HepG2 (cell line): ENCODE measurements around the gene NKD1. TPM values are rescaled to one million over a fixed set of nuclear protein-coding genes. Genes with fewer than 3 reads are reported as not detected.
A peak's percentile ranks its signal among the peaks of the same experiment; 100 is the strongest.

Source experiments
- IRX3 ChIP-seq: sonication (generic); formaldehyde crosslinking; IDR thresholded peaks from 2 replicates; pipeline ENCODE4 v1.8.1; 2023; ENCODE audit warnings: mild to moderate bottlenecking, low read depth, missing genetic modification reagents, borderline replicate concordance
- PAF1 ChIP-seq: IDR thresholded peaks from 2 replicates; pipeline ENCODE4 v1.6.1; 2016; ENCODE audit warnings: missing genetic modification reagents, missing compliant biosample characterization
- PHF5A ChIP-seq: IDR thresholded peaks from one replicate; pipeline ENCODE4 v1.6.1; 2018; ENCODE audit warnings: low read depth, missing genetic modification reagents; ENCODE audit not compliant: unreplicated experiment
- TOE1 ChIP-seq: sonication (generic); formaldehyde crosslinking; IDR thresholded peaks from 2 replicates; pipeline ENCODE4 v1.4.0; 2020; ENCODE audit warnings: mild to moderate bottlenecking, missing genetic modification reagents
- ZBTB7B ChIP-seq: sonication (generic); formaldehyde crosslinking; IDR thresholded peaks from 2 replicates; pipeline ENCODE4 v1.4.0; 2020; ENCODE audit warnings: missing genetic modification reagents
- ZKSCAN1 ChIP-seq: fragments of 150-350 bp; IDR thresholded peaks from 2 replicates; pipeline ENCODE4 v1.6.1; 2014; ENCODE audit warnings: low read length
- polyA plus RNA-seq, 8 experiments: library from polyadenylated mRNA; depleted of rRNA in 3 of 8; stranded (reverse) in 7 of 8; unstranded in 1 of 8; fragments of >200 nt; fragmentation: Illumina TruSeq in 4 of 8; extraction: Trizol in 4 of 8; gene quantifications; 2 replicates each; pipeline versions ENCODE4 v1.2.1 to v1.2.3, GENCODE V29; 2011 to 2016; ENCODE audit warnings: low read depth in 4 of 8, missing spikeins in 1 of 8, mixed read lengths in 1 of 8; ENCODE audit not compliant: insufficient read depth in 1 of 8
- total RNA-seq, 5 experiments: library from RNA; depleted of rRNA; stranded (reverse); fragments of >200 nt; fragmentation: Illumina TruSeq; extraction: Trizol; gene quantifications; 2 replicates each; pipeline ENCODE4 v1.2.3, GENCODE V29; 2016; ENCODE audit warnings: low read depth in 1 of 5
- TF ChIP-seq, protein P1 (sequence below): sonication (generic); formaldehyde crosslinking; IDR thresholded peaks from 2 replicates; pipeline ENCODE4 v1.9.0; 2021; ENCODE audit warnings: mild to moderate bottlenecking, missing genetic modification reagents
- TF ChIP-seq, protein P2 (sequence below): sonication (generic); formaldehyde crosslinking; IDR thresholded peaks from 2 replicates; pipeline ENCODE4 v1.4.0; 2020; ENCODE audit warnings: missing genetic modification reagents, low read depth, mild to moderate bottlenecking, borderline replicate concordance
- TF ChIP-seq, protein P3 (sequence below): sonication (generic); formaldehyde crosslinking; IDR thresholded peaks from 2 replicates; pipeline ENCODE4 v1.4.0; 2020; ENCODE audit warnings: missing genetic modification reagents
- TF ChIP-seq, protein P4 (sequence below): sonication (generic); formaldehyde crosslinking; IDR thresholded peaks from 2 replicates; pipeline ENCODE4 v1.5.1; 2020; ENCODE audit warnings: missing genetic modification reagents, mild to moderate bottlenecking, borderline replicate concordance
- TF ChIP-seq, protein P5 (sequence below): sonication (generic); formaldehyde crosslinking; IDR thresholded peaks from 2 replicates; pipeline ENCODE4 v1.8.1; 2023; ENCODE audit warnings: missing genetic modification reagents, inconsistent platforms, borderline replicate concordance

NKD1 gene
- total and polyA plus RNA-seq, 2 of the 13 experiments (the other 11 are each of a cell fraction or from before 2014, with no cell fraction given): 70.4 to 121 TPM

DNA sequence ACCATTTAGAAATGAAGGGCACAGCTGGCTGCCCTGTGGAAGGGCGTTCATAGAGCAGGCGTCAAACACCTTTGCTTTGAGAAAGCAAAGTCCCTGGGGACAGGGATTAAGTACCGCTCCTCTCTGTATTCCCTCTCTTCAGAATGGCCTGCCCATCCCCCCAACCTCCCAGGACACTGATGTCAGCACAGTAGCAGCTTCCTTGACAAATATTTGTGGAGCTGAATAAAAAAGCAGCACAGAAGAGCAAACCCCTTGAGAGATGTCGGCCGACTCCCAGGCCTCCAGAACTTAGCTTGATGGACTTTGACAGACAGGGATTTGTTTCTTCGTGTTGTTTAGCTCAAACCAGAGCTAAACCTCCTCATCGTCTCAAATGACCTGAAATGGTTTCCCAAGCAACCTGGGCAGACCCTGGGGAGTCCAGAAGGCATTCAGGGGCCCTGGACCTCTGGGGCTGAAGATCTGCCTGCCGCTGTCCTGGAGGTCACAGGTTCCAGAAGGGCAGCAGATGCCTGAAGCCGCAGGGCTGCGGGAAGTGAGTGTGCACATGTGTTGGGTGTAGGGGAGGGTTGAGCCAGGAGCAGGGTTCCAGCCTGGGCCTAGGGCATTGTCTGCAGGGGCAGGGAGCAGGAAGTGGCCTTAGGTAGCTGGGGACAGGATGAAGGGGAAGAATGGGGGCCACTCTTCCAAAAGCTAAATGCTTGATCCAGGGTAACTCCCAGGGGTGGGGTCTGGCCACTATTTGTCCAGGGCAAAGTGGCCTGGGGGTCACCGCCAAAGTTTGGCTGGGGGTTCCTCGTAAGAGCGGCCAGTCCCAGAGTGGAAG lies 42.3 kb upstream of the NKD1 start (continued):
- TF ChIP-seq, protein P1, sequence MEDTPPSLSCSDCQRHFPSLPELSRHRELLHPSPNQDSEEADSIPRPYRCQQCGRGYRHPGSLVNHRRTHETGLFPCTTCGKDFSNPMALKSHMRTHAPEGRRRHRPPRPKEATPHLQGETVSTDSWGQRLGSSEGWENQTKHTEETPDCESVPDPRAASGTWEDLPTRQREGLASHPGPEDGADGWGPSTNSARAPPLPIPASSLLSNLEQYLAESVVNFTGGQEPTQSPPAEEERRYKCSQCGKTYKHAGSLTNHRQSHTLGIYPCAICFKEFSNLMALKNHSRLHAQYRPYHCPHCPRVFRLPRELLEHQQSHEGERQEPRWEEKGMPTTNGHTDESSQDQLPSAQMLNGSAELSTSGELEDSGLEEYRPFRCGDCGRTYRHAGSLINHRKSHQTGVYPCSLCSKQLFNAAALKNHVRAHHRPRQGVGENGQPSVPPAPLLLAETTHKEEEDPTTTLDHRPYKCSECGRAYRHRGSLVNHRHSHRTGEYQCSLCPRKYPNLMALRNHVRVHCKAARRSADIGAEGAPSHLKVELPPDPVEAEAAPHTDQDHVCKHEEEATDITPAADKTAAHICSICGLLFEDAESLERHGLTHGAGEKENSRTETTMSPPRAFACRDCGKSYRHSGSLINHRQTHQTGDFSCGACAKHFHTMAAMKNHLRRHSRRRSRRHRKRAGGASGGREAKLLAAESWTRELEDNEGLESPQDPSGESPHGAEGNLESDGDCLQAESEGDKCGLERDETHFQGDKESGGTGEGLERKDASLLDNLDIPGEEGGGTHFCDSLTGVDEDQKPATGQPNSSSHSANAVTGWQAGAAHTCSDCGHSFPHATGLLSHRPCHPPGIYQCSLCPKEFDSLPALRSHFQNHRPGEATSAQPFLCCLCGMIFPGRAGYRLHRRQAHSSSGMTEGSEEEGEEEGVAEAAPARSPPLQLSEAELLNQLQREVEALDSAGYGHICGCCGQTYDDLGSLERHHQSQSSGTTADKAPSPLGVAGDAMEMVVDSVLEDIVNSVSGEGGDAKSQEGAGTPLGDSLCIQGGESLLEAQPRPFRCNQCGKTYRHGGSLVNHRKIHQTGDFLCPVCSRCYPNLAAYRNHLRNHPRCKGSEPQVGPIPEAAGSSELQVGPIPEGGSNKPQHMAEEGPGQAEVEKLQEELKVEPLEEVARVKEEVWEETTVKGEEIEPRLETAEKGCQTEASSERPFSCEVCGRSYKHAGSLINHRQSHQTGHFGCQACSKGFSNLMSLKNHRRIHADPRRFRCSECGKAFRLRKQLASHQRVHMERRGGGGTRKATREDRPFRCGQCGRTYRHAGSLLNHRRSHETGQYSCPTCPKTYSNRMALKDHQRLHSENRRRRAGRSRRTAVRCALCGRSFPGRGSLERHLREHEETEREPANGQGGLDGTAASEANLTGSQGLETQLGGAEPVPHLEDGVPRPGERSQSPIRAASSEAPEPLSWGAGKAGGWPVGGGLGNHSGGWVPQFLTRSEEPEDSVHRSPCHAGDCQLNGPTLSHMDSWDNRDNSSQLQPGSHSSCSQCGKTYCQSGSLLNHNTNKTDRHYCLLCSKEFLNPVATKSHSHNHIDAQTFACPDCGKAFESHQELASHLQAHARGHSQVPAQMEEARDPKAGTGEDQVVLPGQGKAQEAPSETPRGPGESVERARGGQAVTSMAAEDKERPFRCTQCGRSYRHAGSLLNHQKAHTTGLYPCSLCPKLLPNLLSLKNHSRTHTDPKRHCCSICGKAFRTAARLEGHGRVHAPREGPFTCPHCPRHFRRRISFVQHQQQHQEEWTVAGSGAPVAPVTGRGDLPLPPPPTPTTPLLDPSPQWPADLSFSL (CRISPR knock-in tag): no peak
- TF ChIP-seq, protein P2, sequence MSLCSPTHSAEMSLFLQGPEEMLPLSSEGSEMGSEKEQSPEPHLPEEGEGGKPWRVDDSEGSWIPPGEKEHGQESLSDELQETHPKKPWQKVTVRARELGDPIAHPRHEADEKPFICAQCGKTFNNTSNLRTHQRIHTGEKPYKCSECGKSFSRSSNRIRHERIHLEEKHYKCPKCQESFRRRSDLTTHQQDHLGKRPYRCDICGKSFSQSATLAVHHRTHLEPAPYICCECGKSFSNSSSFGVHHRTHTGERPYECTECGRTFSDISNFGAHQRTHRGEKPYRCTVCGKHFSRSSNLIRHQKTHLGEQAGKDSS (CRISPR knock-in tag): peak; percentile 82; the same call in 1 of the 2 replicates
- TF ChIP-seq, protein P3, sequence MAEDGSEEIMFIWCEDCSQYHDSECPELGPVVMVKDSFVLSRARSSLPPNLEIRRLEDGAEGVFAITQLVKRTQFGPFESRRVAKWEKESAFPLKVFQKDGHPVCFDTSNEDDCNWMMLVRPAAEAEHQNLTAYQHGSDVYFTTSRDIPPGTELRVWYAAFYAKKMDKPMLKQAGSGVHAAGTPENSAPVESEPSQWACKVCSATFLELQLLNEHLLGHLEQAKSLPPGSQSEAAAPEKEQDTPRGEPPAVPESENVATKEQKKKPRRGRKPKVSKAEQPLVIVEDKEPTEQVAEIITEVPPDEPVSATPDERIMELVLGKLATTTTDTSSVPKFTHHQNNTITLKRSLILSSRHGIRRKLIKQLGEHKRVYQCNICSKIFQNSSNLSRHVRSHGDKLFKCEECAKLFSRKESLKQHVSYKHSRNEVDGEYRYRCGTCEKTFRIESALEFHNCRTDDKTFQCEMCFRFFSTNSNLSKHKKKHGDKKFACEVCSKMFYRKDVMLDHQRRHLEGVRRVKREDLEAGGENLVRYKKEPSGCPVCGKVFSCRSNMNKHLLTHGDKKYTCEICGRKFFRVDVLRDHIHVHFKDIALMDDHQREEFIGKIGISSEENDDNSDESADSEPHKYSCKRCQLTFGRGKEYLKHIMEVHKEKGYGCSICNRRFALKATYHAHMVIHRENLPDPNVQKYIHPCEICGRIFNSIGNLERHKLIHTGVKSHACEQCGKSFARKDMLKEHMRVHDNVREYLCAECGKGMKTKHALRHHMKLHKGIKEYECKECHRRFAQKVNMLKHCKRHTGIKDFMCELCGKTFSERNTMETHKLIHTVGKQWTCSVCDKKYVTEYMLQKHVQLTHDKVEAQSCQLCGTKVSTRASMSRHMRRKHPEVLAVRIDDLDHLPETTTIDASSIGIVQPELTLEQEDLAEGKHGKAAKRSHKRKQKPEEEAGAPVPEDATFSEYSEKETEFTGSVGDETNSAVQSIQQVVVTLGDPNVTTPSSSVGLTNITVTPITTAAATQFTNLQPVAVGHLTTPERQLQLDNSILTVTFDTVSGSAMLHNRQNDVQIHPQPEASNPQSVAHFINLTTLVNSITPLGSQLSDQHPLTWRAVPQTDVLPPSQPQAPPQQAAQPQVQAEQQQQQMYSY (CRISPR knock-in tag): no peak
- TF ChIP-seq TOE1 (CRISPR knock-in tag) (0 out of 2 replicates have a peak, but pooled peaks have one; percentile 32), PHF5A (no peak), ZKSCAN1 (no peak), PAF1 (CRISPR knock-in tag) (no peak), IRX3 (CRISPR knock-in tag) (no peak), ZBTB7B (CRISPR knock-in tag) (peak; percentile 38; the same call in 1 of the 2 replicates)
- TF ChIP-seq, protein P4, sequence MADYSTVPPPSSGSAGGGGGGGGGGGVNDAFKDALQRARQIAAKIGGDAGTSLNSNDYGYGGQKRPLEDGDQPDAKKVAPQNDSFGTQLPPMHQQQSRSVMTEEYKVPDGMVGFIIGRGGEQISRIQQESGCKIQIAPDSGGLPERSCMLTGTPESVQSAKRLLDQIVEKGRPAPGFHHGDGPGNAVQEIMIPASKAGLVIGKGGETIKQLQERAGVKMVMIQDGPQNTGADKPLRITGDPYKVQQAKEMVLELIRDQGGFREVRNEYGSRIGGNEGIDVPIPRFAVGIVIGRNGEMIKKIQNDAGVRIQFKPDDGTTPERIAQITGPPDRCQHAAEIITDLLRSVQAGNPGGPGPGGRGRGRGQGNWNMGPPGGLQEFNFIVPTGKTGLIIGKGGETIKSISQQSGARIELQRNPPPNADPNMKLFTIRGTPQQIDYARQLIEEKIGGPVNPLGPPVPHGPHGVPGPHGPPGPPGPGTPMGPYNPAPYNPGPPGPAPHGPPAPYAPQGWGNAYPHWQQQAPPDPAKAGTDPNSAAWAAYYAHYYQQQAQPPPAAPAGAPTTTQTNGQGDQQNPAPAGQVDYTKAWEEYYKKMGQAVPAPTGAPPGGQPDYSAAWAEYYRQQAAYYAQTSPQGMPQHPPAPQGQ (CRISPR knock-in tag): no peak
- TF ChIP-seq, protein P5, sequence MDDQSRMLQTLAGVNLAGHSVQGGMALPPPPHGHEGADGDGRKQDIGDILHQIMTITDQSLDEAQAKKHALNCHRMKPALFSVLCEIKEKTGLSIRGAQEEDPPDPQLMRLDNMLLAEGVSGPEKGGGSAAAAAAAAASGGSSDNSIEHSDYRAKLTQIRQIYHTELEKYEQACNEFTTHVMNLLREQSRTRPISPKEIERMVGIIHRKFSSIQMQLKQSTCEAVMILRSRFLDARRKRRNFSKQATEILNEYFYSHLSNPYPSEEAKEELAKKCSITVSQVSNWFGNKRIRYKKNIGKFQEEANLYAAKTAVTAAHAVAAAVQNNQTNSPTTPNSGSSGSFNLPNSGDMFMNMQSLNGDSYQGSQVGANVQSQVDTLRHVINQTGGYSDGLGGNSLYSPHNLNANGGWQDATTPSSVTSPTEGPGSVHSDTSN (CRISPR knock-in tag): no peak
